ENCODE data around the gene PPP3CA.

Gene PPP3CA

DNA sequence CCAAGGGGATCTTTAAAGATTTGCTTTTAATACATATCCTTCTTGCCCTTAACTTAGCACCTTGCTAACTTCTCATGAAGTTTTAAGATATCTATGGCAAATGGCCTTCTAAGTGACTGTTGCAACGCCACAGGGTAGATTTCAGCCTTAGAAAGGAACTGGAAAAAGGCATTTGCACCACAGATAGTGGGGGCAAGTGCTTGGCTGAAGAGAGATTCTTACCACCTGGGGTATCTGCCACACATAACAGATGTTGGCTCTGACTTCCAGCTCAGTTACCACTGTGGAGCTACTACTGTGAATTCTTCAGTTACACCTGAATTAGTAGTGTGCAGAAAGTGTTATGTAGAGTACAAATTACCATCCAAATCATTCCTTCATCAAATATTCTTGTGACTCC, 302.6 kb downstream of the PPP3CA start:
- TF ChIP-seq EGR1 (IDR thresholded peaks at IDR 0.05), result no peak
- no peak for TF ChIP-seq TCF12 (IDR thresholded peaks at IDR 0.05; ENCODE audit: low read depth)
- TF ChIP-seq EP300 (IDR thresholded peaks at IDR 0.05; ENCODE audit: borderline replicate concordance), result no peak
- no peak for TF ChIP-seq RAD21 (IDR thresholded peaks at IDR 0.05; ENCODE audit: low read depth)
- TF ChIP-seq YY1 (IDR thresholded peaks at IDR 0.05; ENCODE audit: low read depth), result no peak
- no peak for TF ChIP-seq TAF1 (IDR thresholded peaks at IDR 0.05; ENCODE audit: low read depth)
- TF ChIP-seq ZBTB7A (IDR thresholded peaks at IDR 0.05; ENCODE audit: low read depth), result no peak
- TF ChIP-seq REST (IDR thresholded peaks at IDR 0.05; ENCODE audit: low read depth), result no peak
- no peak for TF ChIP-seq FOXM1 (IDR thresholded peaks at IDR 0.05; ENCODE audit: borderline replicate concordance, low read depth)
- TF ChIP-seq, protein P1, sequence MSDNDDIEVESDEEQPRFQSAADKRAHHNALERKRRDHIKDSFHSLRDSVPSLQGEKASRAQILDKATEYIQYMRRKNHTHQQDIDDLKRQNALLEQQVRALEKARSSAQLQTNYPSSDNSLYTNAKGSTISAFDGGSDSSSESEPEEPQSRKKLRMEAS (IDR thresholded peaks at IDR 0.05), result no peak
- TF ChIP-seq CEBPB (IDR thresholded peaks at IDR 0.05), result no peak
- no peak for TF ChIP-seq USF1 (IDR thresholded peaks at IDR 0.05)
- TF ChIP-seq CREB1 (IDR thresholded peaks at IDR 0.05; ENCODE audit: low read depth), result no peak
- TF ChIP-seq TEAD4 (IDR thresholded peaks at IDR 0.05), result no peak
- no peak for TF ChIP-seq NFIC (IDR thresholded peaks at IDR 0.05)

GRCh38 chr4:101042847-101043246, 304.5 kb downstream of the PPP3CA start:
- TF ChIP-seq FOXM1 (IDR thresholded peaks at IDR 0.05; ENCODE audit: borderline replicate concordance, low read depth) (no peak), EP300 (IDR thresholded peaks at IDR 0.05; ENCODE audit: borderline replicate concordance) (no peak), TAF1 (IDR thresholded peaks at IDR 0.05; ENCODE audit: low read depth) (no peak), NFIC (IDR thresholded peaks at IDR 0.05) (no peak), CEBPB (IDR thresholded peaks at IDR 0.05) (no peak), TEAD4 (IDR thresholded peaks at IDR 0.05) (no peak), REST (IDR thresholded peaks at IDR 0.05; ENCODE audit: low read depth) (no peak), ZBTB7A (IDR thresholded peaks at IDR 0.05; ENCODE audit: low read depth) (no peak), YY1 (IDR thresholded peaks at IDR 0.05; ENCODE audit: low read depth) (no peak), RAD21 (IDR thresholded peaks at IDR 0.05; ENCODE audit: low read depth) (no peak), TCF12 (IDR thresholded peaks at IDR 0.05; ENCODE audit: low read depth) (no peak), USF1 (IDR thresholded peaks at IDR 0.05) (no peak), EGR1 (IDR thresholded peaks at IDR 0.05) (no peak), CREB1 (IDR thresholded peaks at IDR 0.05; ENCODE audit: low read depth) (no peak)
- TF ChIP-seq, protein P1 (IDR thresholded peaks at IDR 0.05), result no peak

GRCh38 chr4:101040776-101041175, 306.6 kb downstream of the PPP3CA start:
- no peak for TF ChIP-seq CEBPB (IDR thresholded peaks at IDR 0.05)
- no peak for TF ChIP-seq TCF12 (IDR thresholded peaks at IDR 0.05; ENCODE audit: low read depth)
- TF ChIP-seq ZBTB7A (IDR thresholded peaks at IDR 0.05; ENCODE audit: low read depth), result no peak
- TF ChIP-seq YY1 (IDR thresholded peaks at IDR 0.05; ENCODE audit: low read depth), result no peak
- TF ChIP-seq CREB1 (IDR thresholded peaks at IDR 0.05; ENCODE audit: low read depth), result no peak
- TF ChIP-seq USF1 (IDR thresholded peaks at IDR 0.05), result no peak
- TF ChIP-seq FOXM1 (IDR thresholded peaks at IDR 0.05; ENCODE audit: borderline replicate concordance, low read depth), result no peak
- TF ChIP-seq EGR1 (IDR thresholded peaks at IDR 0.05), result no peak
- TF ChIP-seq, protein P1 (IDR thresholded peaks at IDR 0.05), result no peak
- TF ChIP-seq TEAD4 (IDR thresholded peaks at IDR 0.05), result no peak
- no peak for TF ChIP-seq TAF1 (IDR thresholded peaks at IDR 0.05; ENCODE audit: low read depth)
- TF ChIP-seq REST (IDR thresholded peaks at IDR 0.05; ENCODE audit: low read depth), result no peak
- no peak for TF ChIP-seq EP300 (IDR thresholded peaks at IDR 0.05; ENCODE audit: borderline replicate concordance)
- no peak for TF ChIP-seq NFIC (IDR thresholded peaks at IDR 0.05)
- no peak for TF ChIP-seq RAD21 (IDR thresholded peaks at IDR 0.05; ENCODE audit: low read depth)
